ENCODE data around the gene NUDC. TPM values are rescaled to one million over a fixed set of nuclear protein-coding genes. Genes with fewer than 3 reads are reported as not detected.
"Not testable (repeated sequence)": the region's sequence is repeated elsewhere in the genome, so short reads cannot be mapped to it uniquely, and the experiment has no call there.

NUDC gene
- 100 to 1,000 TPM in 1 of 2 donors, 10 to 100 TPM in 1; 45.0 to 108 TPM for total RNA-seq

- peaks cover 55% of the 10 kb centered on the region for H3K36me3 Mint-ChIP-seq (ENCODE audit: low read depth)
- H3K4me1 Mint-ChIP-seq: peaks cover 18% of the 10 kb centered on the region
- peak within 1 kb of the TSS; percentile 96 for H3K27ac Mint-ChIP-seq
- no peaks in the 10 kb centered on the region for H3K27me3 Mint-ChIP-seq
- H3K9me3 Mint-ChIP-seq: no peaks in the 10 kb centered on the region
- H3K4me3 Mint-ChIP-seq: peak within 1 kb of the TSS; percentile 92
- ATAC-seq (replicated peaks): peak; percentile 98
Measured at GRCh38 chr1:26921540-26922430, at the start of gene NUDC. NUDC (plus strand) TSS chr1:26921743; CDS start chr1:26921849, 106 bp downstream.

GRCh38 chr1:26873097-26873496 lies 48.4 kb upstream of the NUDC start:
- peak overlapping the region; percentile 33 for H3K27ac Mint-ChIP-seq
- not testable (repeated sequence) for ATAC-seq (replicated peaks); H3K4me3 Mint-ChIP-seq; H3K9me3 Mint-ChIP-seq; H3K4me1 Mint-ChIP-seq; H3K27me3 Mint-ChIP-seq
- H3K36me3 Mint-ChIP-seq (ENCODE audit: low read depth): peaks cover 28% of the 10 kb centered on the region

- Mint-ChIP-seq H3K4me3 (no peak overlapping the region), H3K4me1 (no peaks in the 10 kb centered on the region)
Measured at GRCh38 chr1:26874896-26875295, 46.6 kb upstream of the NUDC start.

GRCh38 chr1:26877326-26877725 lies 44.2 kb upstream of the NUDC start:
- Mint-ChIP-seq H3K9me3 (no peaks in the 10 kb centered on the region), H3K27me3 (no peaks in the 10 kb centered on the region), H3K36me3 (ENCODE audit: low read depth) (peaks cover 66% of the 10 kb centered on the region), H3K4me3 (no peak overlapping the region), H3K4me1 (no peaks in the 10 kb centered on the region), H3K27ac (no peak overlapping the region)
- no peak for ATAC-seq (replicated peaks)

More at GRCh38 chr1:26874896-26875295, 46.6 kb upstream of the NUDC start:
- H3K36me3 Mint-ChIP-seq (ENCODE audit: low read depth): peaks cover 42% of the 10 kb centered on the region
- H3K9me3 Mint-ChIP-seq: no peaks in the 10 kb centered on the region
- H3K27me3 Mint-ChIP-seq: no peaks in the 10 kb centered on the region
- no peak overlapping the region for H3K27ac Mint-ChIP-seq
- no peak for ATAC-seq (replicated peaks)

GRCh38 chr1:26879793-26880192 lies 41.8 kb upstream of the NUDC start:
- no peak overlapping the region for H3K27ac Mint-ChIP-seq
- no peaks in the 10 kb centered on the region for H3K27me3 Mint-ChIP-seq
- ATAC-seq (replicated peaks): no peak
- no peaks in the 10 kb centered on the region for H3K9me3 Mint-ChIP-seq
- H3K4me1 Mint-ChIP-seq: peaks cover 8% of the 10 kb centered on the region
- peaks cover 91% of the 10 kb centered on the region for H3K36me3 Mint-ChIP-seq (ENCODE audit: low read depth)
- no peak overlapping the region for H3K4me3 Mint-ChIP-seq

GRCh38 chr1:26881611-26882010 lies 39.9 kb upstream of the NUDC start:
- peaks cover 94% of the 10 kb centered on the region for H3K36me3 Mint-ChIP-seq (ENCODE audit: low read depth)
- H3K9me3 Mint-ChIP-seq; H3K4me3 Mint-ChIP-seq; ATAC-seq (replicated peaks); H3K27ac Mint-ChIP-seq; H3K27me3 Mint-ChIP-seq: not testable (repeated sequence)
- peaks cover 12% of the 10 kb centered on the region for H3K4me1 Mint-ChIP-seq

GRCh38 chr1:26882696-26883463 lies 38.7 kb upstream of the NUDC start:
- ATAC-seq (replicated peaks): no peak
- Mint-ChIP-seq H3K27ac (no peak overlapping the region), H3K9me3 (no peaks in the 10 kb centered on the region), H3K27me3 (no peaks in the 10 kb centered on the region), H3K36me3 (ENCODE audit: low read depth) (peaks cover 96% of the 10 kb centered on the region), H3K4me1 (peaks cover 12% of the 10 kb centered on the region), H3K4me3 (no peak overlapping the region)

GRCh38 chr1:26887125-26887524 lies 34.4 kb upstream of the NUDC start:
- no peak for ATAC-seq (replicated peaks)
- H3K27me3 Mint-ChIP-seq: no peaks in the 10 kb centered on the region
- no peak overlapping the region for H3K4me3 Mint-ChIP-seq
- H3K4me1 Mint-ChIP-seq: peaks cover 26% of the 10 kb centered on the region
- peaks cover 87% of the 10 kb centered on the region for H3K36me3 Mint-ChIP-seq (ENCODE audit: low read depth)
- no peak overlapping the region for H3K27ac Mint-ChIP-seq
- no peaks in the 10 kb centered on the region for H3K9me3 Mint-ChIP-seq

GRCh38 chr1:26888231-26888630 lies 33.3 kb upstream of the NUDC start:
- Mint-ChIP-seq H3K4me3 (peak overlapping the region; percentile 99), H3K27ac (peak overlapping the region; percentile 98), H3K9me3 (no peaks in the 10 kb centered on the region), H3K36me3 (ENCODE audit: low read depth) (peaks cover 87% of the 10 kb centered on the region), H3K27me3 (no peaks in the 10 kb centered on the region), H3K4me1 (peaks cover 19% of the 10 kb centered on the region)
- ATAC-seq (replicated peaks): no peak

GRCh38 chr1:26889551-26890466 lies 31.7 kb upstream of the NUDC start, which contains the start of gene GPN2:
GPN2 (minus strand) TSS chr1:26890283; CDS start chr1:26890096, 187 bp downstream.
- H3K9me3 Mint-ChIP-seq: no peaks in the 10 kb centered on the region
- H3K4me3 Mint-ChIP-seq: peak within 1 kb of the TSS; percentile 99
- H3K27me3 Mint-ChIP-seq: no peaks in the 10 kb centered on the region
- ATAC-seq (replicated peaks): peak; percentile 99
- peak within 1 kb of the TSS; percentile 98 for H3K27ac Mint-ChIP-seq
- H3K36me3 Mint-ChIP-seq (ENCODE audit: low read depth): peaks cover 87% of the 10 kb centered on the region
- H3K4me1 Mint-ChIP-seq: peaks cover 24% of the 10 kb centered on the region

- peak overlapping the region; percentile 99 for H3K4me3 Mint-ChIP-seq
- H3K27me3 Mint-ChIP-seq: no peaks in the 10 kb centered on the region
- peak overlapping the region; percentile 98 for H3K27ac Mint-ChIP-seq
- H3K36me3 Mint-ChIP-seq (ENCODE audit: low read depth): peaks cover 86% of the 10 kb centered on the region
- H3K4me1 Mint-ChIP-seq: peaks cover 20% of the 10 kb centered on the region
- ATAC-seq (replicated peaks): peak; percentile 31
- no peaks in the 10 kb centered on the region for H3K9me3 Mint-ChIP-seq
Measured at GRCh38 chr1:26890467-26890796, 31.1 kb upstream of the NUDC start.

GRCh38 chr1:26894263-26894662 lies 27.3 kb upstream of the NUDC start:
- Mint-ChIP-seq H3K9me3 (no peaks in the 10 kb centered on the region), H3K36me3 (ENCODE audit: low read depth) (peaks cover 86% of the 10 kb centered on the region), H3K4me3 (no peak overlapping the region), H3K27ac (peak overlapping the region; percentile 85), H3K4me1 (peaks cover 14% of the 10 kb centered on the region), H3K27me3 (no peaks in the 10 kb centered on the region)
- ATAC-seq (replicated peaks): no peak

- no peaks in the 10 kb centered on the region for H3K9me3 Mint-ChIP-seq
- H3K4me1 Mint-ChIP-seq: peaks cover 21% of the 10 kb centered on the region
- no peak overlapping the region for H3K27ac Mint-ChIP-seq
- no peak overlapping the region for H3K4me3 Mint-ChIP-seq
- ATAC-seq (replicated peaks): no peak
- H3K27me3 Mint-ChIP-seq: no peaks in the 10 kb centered on the region
- peaks cover 76% of the 10 kb centered on the region for H3K36me3 Mint-ChIP-seq (ENCODE audit: low read depth)
Measured at GRCh38 chr1:26897351-26897750, 24.2 kb upstream of the NUDC start.

Measured in activated T-helper 17 cell treated with anti-CD3 and anti-CD28 coated beads, Interleukin-2, amount 50 U/mL, for 72 hours (primary cell).